T-cell (primary cell): Measurements from ENCODE around the gene MCM3AP. TPM values are rescaled to one million over a fixed set of nuclear protein-coding genes. Genes with fewer than 3 reads are reported as not detected.

Experiments
- ATAC-seq, 4 experiments: fragments of 200-7000 bp in 3 of 4; fragments of 150-1000 bp in 1 of 4; cut with Tn5 transposase; replicated peaks in 1 of 4; 1 replicate in 3 of 4; 2 replicates in 1 of 4; pipeline ENCODE4 v1.10.0; 2021; ENCODE audit warnings: moderate library complexity in 3 of 4, mild to moderate bottlenecking in 2 of 4, moderate number of reproducible peaks in 1 of 4
- CTCF ChIA-PET, 2 donors: fragments of 300-600 bp; sonication (Branson Sonifier 250); formaldehyde crosslinking; loops; one replicate each; lab custom pipeline; 2022; ENCODE audit warnings: antibody characterized with exemption in 2 of 2; lab: Charles Lee
- POLR2A ChIA-PET, 2 donors: fragments of 300-600 bp; sonication (Branson Sonifier 250); formaldehyde crosslinking; loops; one replicate each; lab custom pipeline; 2022; ENCODE audit warnings: antibody characterized with exemption in 2 of 2; lab: Charles Lee
- DNase-seq, 35 experiments: peaks; one replicate each; pipeline versions ENCODE4 v3.0.0 to v3.0.0-alpha.2; 2013 to 2023
- H3K27ac ChIP-seq: one replicate; pipeline ENCODE4 v1.5.1; 2013; ENCODE audit warnings: low read length
- H3K27me3 ChIP-seq, 2 experiments: replicated peaks in 1 of 2; 1 replicate in 1 of 2; 2 replicates in 1 of 2; pipeline versions ENCODE4 v1.6.1 to v1.7.0; 2013; ENCODE audit warnings: low read length in 1 of 2, mixed read lengths in 1 of 2; ENCODE audit not compliant: control insufficient read depth in 2 of 2, insufficient read depth in 2 of 2; ENCODE audit errors: extremely low read depth in 1 of 2
- H3K36me3 ChIP-seq, 2 donors: 1 replicate in 1 of 2; 2 replicates in 1 of 2; pipeline versions ENCODE4 v1.6.1 to v1.7.0; 2013; ENCODE audit warnings: low read length in 1 of 2; ENCODE audit not compliant: control insufficient read depth in 2 of 2, insufficient read depth in 1 of 2; ENCODE audit errors: extremely low read depth in 1 of 2
- H3K4me1 ChIP-seq, 2 experiments: 1 replicate in 1 of 2; 2 replicates in 1 of 2; pipeline versions ENCODE4 v1.6.1 to v1.7.0; 2013; ENCODE audit warnings: low read length in 2 of 2, mixed read lengths in 1 of 2; ENCODE audit not compliant: insufficient read depth in 2 of 2, control insufficient read depth in 1 of 2; ENCODE audit errors: extremely low read depth in 1 of 2
- H3K4me3 ChIP-seq, 2 donors: 1 replicate in 1 of 2; 2 replicates in 1 of 2; pipeline versions ENCODE4 v1.5.1 to v1.7.0; 2013; ENCODE audit warnings: mild to moderate bottlenecking in 2 of 2, low read length in 1 of 2, moderate library complexity in 1 of 2; ENCODE audit not compliant: control insufficient read depth in 1 of 2; ENCODE audit errors: extremely low read depth in 1 of 2
- H3K9me3 ChIP-seq: 2 replicates; pipeline ENCODE4 v1.7.0; 2013
- H3K27ac Mint-ChIP-seq, 2 donors: one replicate each; pipeline ENCODE4 v1.8.0; 2020 to 2021; ENCODE audit warnings: mild to moderate bottlenecking in 2 of 2, mixed read lengths in 2 of 2
- H3K27me3 Mint-ChIP-seq, 2 donors: one replicate each; pipeline ENCODE4 v1.8.0; 2021 to 2022; ENCODE audit warnings: mixed read lengths in 2 of 2
- H3K36me3 Mint-ChIP-seq: one replicate; pipeline ENCODE4 v1.8.0; 2021; ENCODE audit warnings: mixed read lengths
- H3K4me1 Mint-ChIP-seq, 3 donors: one replicate each; pipeline ENCODE4 v1.8.0; 2020 to 2022; ENCODE audit warnings: mixed read lengths in 3 of 3, mild to moderate bottlenecking in 1 of 3
- H3K4me3 Mint-ChIP-seq, 3 donors: one replicate each; pipeline ENCODE4 v1.8.0; 2020 to 2022; ENCODE audit warnings: mild to moderate bottlenecking in 3 of 3, mixed read lengths in 3 of 3, moderate library complexity in 3 of 3
- H3K9me3 Mint-ChIP-seq, 3 donors: one replicate each; pipeline ENCODE4 v1.8.0; 2020 to 2022; ENCODE audit warnings: mixed read lengths in 3 of 3
- WGBS: methylation state at CpG from one replicate; pipeline ENCODE4 v1.1.5; 2013; ENCODE audit warnings: missing lambda C conversion rate; ENCODE audit not compliant: insufficient coverage; 5-methylcytosine and 5-hydroxymethylcytosine counted together
- total RNA-seq, 35 experiments: library from RNA in 6 of 35; stranded (reverse) in 6 of 35; fragments of 120-200 nt in 1 of 35; gene quantifications; one replicate each; pipeline versions ENCODE4 v1.2.1 to v1.2.4 and lab custom pipeline; 2013 to 2026

Gene MCM3AP
- total RNA-seq, 5 donors from 2014 or later (not counting 1 experiment from before 2014, with no cell fraction given) = 126 to 180 (median 166) TPM

- peak overlapping the region; percentile 86 to 98 (median 93) for H3K4me3 Mint-ChIP-seq
- POLR2A ChIA-PET = interaction anchor here in 1 of 2 donors (0.8 kb wide), 1 partner anchor 373 kb away, joined by 3 read pairs; no protein-coding TSS in a partner anchor
- ATAC-seq (no peak), DNase-seq (no peak)
- Histone ChIP-seq H3K36me3 (peaks cover 14 to 36% of the 10 kb centered on the region in 2 donors), H3K4me3 (peak overlapping the region in 1 of 2 donors; percentile 23), H3K27me3 (no peaks in the 10 kb centered on the region), H3K27ac (peak overlapping the region; percentile 49), H3K9me3 (no peaks in the 10 kb centered on the region), H3K4me1 (peaks cover 19 to 54% of the 10 kb centered on the region in 2 experiments)
- no peaks in the 10 kb centered on the region for H3K9me3 Mint-ChIP-seq
- WGBS = 89% methylated on average over 1 of the region's 1 CpG
- H3K27me3 Mint-ChIP-seq = no peaks in the 10 kb centered on the region
- H3K4me1 Mint-ChIP-seq = peaks cover 57 to 65% (median 59%) of the 10 kb centered on the region in 3 donors
- peaks cover 22% of the 10 kb centered on the region for H3K36me3 Mint-ChIP-seq
- peak overlapping the region; percentile 72 to 82 for H3K27ac Mint-ChIP-seq
- CTCF ChIA-PET = interaction anchor here in 1 of 2 donors (1.8 kb wide), 1 partner anchor 141 kb away, joined by 10 read pairs; no protein-coding TSS in a partner anchor
Observed at GRCh38 chr21:46284733-46285132, 678 bp downstream of the MCM3AP start.

DNA sequence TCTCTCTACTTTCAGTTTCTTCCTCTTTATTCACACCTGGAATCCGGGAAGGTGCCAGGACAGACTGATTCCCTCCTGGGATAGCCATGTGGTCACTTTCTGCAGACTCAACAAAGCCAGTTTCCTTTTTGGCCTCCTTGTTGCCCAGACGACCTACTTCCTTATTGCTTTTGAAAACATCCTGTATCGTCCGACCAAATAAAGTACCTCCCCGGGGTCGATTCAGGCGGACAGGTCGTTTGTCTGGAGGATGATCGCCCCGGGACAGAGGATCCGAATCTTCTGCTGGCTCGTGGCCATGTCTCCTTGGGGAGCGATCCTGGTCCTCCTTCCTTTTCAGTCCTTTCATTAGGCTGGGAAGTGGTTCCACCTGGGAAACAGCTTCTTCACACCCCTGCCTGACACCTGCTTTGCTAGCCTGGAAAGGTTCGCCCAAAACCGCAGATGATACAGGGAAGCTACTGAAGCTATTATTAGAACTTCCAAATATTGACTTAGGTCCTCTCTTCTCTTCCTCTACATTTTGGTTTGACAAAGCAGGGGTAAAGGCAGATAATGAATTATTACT, 1.2 kb downstream of the MCM3AP start:
- Mint-ChIP-seq H3K27me3 (no peaks in the 10 kb centered on the region), H3K4me1 (peaks cover 54 to 63% (median 57%) of the 10 kb centered on the region in 3 donors), H3K4me3 (peak overlapping the region; percentile 57 to 86 (median 72)), H3K36me3 (peaks cover 25% of the 10 kb centered on the region), H3K27ac (peak overlapping the region; percentile 16 to 44), H3K9me3 (no peaks in the 10 kb centered on the region)
- 82% methylated on average over 12 of the region's 15 CpGs for WGBS
- Histone ChIP-seq H3K4me1 (peaks cover 17 to 54% of the 10 kb centered on the region in 2 experiments), H3K4me3 (peak overlapping the region in 1 of 2 donors; percentile 29), H3K27ac (no peak overlapping the region), H3K9me3 (no peaks in the 10 kb centered on the region), H3K27me3 (no peaks in the 10 kb centered on the region), H3K36me3 (peaks cover 18 to 42% of the 10 kb centered on the region in 2 donors)
- ATAC-seq = no peak
- no peak for DNase-seq
- POLR2A ChIA-PET = interaction anchor here in 1 of 2 donors (0.8 kb wide), 1 partner anchor 373 kb away, joined by 3 read pairs; no protein-coding TSS in a partner anchor
- CTCF ChIA-PET = no interaction called here

DNA sequence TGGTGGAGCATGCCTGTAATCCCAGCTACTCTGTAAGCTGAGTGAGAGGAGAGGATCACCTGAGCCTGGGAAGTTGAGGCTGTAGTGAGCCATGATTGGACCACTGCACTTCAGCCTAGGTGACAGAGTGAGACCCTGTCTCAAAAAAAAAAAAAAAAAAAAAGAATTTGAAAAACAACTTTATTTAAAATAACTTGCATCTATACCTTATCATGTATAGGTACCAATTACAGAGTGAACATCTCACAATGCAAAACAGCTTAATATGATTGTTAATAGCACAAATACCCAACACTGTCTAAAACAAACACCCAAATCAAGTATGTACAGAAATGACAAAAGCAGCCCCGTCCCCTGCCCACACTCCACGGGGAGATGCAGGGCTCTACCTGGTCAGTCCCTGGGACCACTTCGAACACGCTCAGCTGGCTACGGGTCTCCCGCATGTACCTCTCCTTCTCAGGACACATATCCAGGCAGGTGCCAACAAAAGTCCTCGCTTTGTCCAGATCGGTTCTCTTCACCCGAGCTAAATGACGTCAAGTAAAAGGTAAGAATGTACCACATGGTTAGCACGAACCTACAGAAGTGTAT, 10.5 kb downstream of the MCM3AP start:
- 95% methylated on average over 4 of the region's 11 CpGs for WGBS
- no peaks in the 10 kb centered on the region for H3K27me3 Mint-ChIP-seq

GRCh38 chr21:46273341-46273740, 12.1 kb downstream of the MCM3AP start:
- Mint-ChIP-seq H3K36me3 (peaks cover 50% of the 10 kb centered on the region), H3K27ac (no peak overlapping the region), H3K27me3 (no peaks in the 10 kb centered on the region), H3K4me1 (peaks cover 2 to 5% (median 2%) of the 10 kb centered on the region in 3 donors), H3K4me3 (no peak overlapping the region), H3K9me3 (no peaks in the 10 kb centered on the region)
- WGBS = 96% methylated on average over 9 of the region's 14 CpGs
- H3K4me1 ChIP-seq = no peaks in the 10 kb centered on the region
- H3K27ac ChIP-seq = no peak overlapping the region
- H3K27me3 ChIP-seq = no peaks in the 10 kb centered on the region
- DNase-seq = no peak
- POLR2A ChIA-PET = interaction anchor here in 1 of 2 donors (0.7 kb wide), 1 partner anchor 30 kb away, joined by 5 read pairs; no protein-coding TSS in a partner anchor
- no peak for ATAC-seq
- H3K36me3 ChIP-seq = peaks cover 23 to 91% of the 10 kb centered on the region in 2 donors
- no peak overlapping the region for H3K4me3 ChIP-seq
- no peaks in the 10 kb centered on the region for H3K9me3 ChIP-seq
- CTCF ChIA-PET = no interaction called here

More for the DNA sequence above, 10.5 kb downstream of the MCM3AP start:
- Histone ChIP-seq H3K27ac (no peak overlapping the region), H3K9me3 (no peaks in the 10 kb centered on the region), H3K4me1 (no peaks in the 10 kb centered on the region), H3K27me3 (no peaks in the 10 kb centered on the region), H3K4me3 (no peak overlapping the region), H3K36me3 (peaks cover 25 to 90% of the 10 kb centered on the region in 2 donors)
- DNase-seq = no peak
- Mint-ChIP-seq H3K27ac (no peak overlapping the region), H3K4me1 (peaks cover 3 to 5% (median 4%) of the 10 kb centered on the region in 3 donors), H3K36me3 (peaks cover 49% of the 10 kb centered on the region), H3K4me3 (no peak overlapping the region), H3K9me3 (no peaks in the 10 kb centered on the region)
- no peak for ATAC-seq
- POLR2A ChIA-PET = no interaction called here
- CTCF ChIA-PET = interaction anchor here in 1 of 2 donors (0.7 kb wide), 1 partner anchor 43 kb away, joined by 9 read pairs; no protein-coding TSS in a partner anchor

DNA sequence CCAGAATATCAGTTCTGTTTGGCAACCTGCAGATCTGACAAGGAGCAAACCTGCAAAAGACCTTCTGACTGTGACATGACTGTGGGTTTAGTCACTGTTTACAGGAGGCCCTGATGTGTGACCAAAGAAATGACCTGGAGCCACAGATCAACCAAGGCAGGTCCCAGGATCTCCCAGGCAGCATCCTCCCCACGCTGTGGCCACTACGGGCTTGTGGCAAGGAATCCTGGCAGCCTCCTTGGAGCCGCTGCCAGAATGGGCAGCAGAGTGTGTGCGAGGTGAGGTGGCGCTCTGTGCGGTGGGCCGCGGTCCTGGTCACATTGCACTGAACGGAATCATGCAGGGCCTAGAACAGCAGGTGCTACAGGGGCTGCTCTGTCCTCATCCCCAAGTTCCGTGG, 15.9 kb downstream of the MCM3AP start:
- H3K4me1 Mint-ChIP-seq = peaks cover 0 to 2% (median 0%) of the 10 kb centered on the region in 3 donors
- 99% methylated on average over 10 of the region's 10 CpGs for whole genome bisulfite sequencing
- H3K4me3 Mint-ChIP-seq = no peak overlapping the region
- Histone ChIP-seq H3K27me3 (no peaks in the 10 kb centered on the region), H3K4me1 (no peaks in the 10 kb centered on the region), H3K27ac (no peak overlapping the region), H3K4me3 (no peak overlapping the region), H3K36me3 (peaks cover 33 to 93% of the 10 kb centered on the region in 2 donors), H3K9me3 (no peaks in the 10 kb centered on the region)
- H3K9me3 Mint-ChIP-seq = no peaks in the 10 kb centered on the region
- H3K36me3 Mint-ChIP-seq = peaks cover 53% of the 10 kb centered on the region
- ChIA-PET POLR2A (no interaction called here), CTCF (no interaction called here)
- no peaks in the 10 kb centered on the region for H3K27me3 Mint-ChIP-seq
- H3K27ac Mint-ChIP-seq = no peak overlapping the region
- no peak for ATAC-seq
- no peak for DNase-seq

- Mint-ChIP-seq H3K9me3 (no peaks in the 10 kb centered on the region), H3K4me3 (no peak overlapping the region), H3K4me1 (no peaks in the 10 kb centered on the region), H3K36me3 (peaks cover 45% of the 10 kb centered on the region), H3K27me3 (no peaks in the 10 kb centered on the region), H3K27ac (no peak overlapping the region)
- H3K4me1 ChIP-seq = no peaks in the 10 kb centered on the region
- no peak overlapping the region for H3K27ac ChIP-seq
- POLR2A ChIA-PET = no interaction called here
- CTCF ChIA-PET = no interaction called here
- H3K4me3 ChIP-seq = no peak overlapping the region
- H3K27me3 ChIP-seq = no peaks in the 10 kb centered on the region
- WGBS = 98% methylated on average over 13 of the region's 13 CpGs
- ATAC-seq (no peak), DNase-seq (no peak)
- H3K9me3 ChIP-seq = no peaks in the 10 kb centered on the region
- H3K36me3 ChIP-seq = peaks cover 38 to 91% of the 10 kb centered on the region in 2 donors
Observed at GRCh38 chr21:46268371-46268770, 17.0 kb downstream of the MCM3AP start.
